SK-N-SH (cell line): ENCODE results near the gene AMDHD1. TPM values are rescaled to one million over a fixed set of nuclear protein-coding genes. Genes with fewer than 3 reads are reported as not detected.

ENCODE experiments used
- CTCF ChIA-PET: fragments of 300-600, 350-600 bp; formaldehyde crosslinking; extraction: SDS; loops from one replicate; lab custom pipeline; 2021; lab: Yijun Ruan, JAX
- POLR2A ChIA-PET: fragments of 350-600 bp; sonication (Branson Sonifier 250); formaldehyde crosslinking; extraction: SDS; loops from one replicate; lab custom pipeline; 2020; ENCODE audit warnings: antibody characterized with exemption, inconsistent platforms; lab: Yijun Ruan, JAX
- DNase-seq: peaks from one replicate; pipeline ENCODE4 v3.0.0; 2012
- H2AFZ ChIP-seq: fragments of 200-600 bp; sonication (generic); 2 replicates; pipeline ENCODE4 v1.8.1; 2016; ENCODE audit warnings: antibody characterized with exemption, mild to moderate bottlenecking, low read depth
- H3F3A ChIP-seq: fragments of 200-600 bp; sonication (generic); replicated peaks from 2 replicates; pipeline ENCODE3; 2016; ENCODE audit warnings: antibody characterized with exemption, mild to moderate bottlenecking; ENCODE audit not compliant: insufficient read depth
- H3K27ac ChIP-seq, 2 experiments: fragments of 200-500 bp in 1 of 2; fragments of 200-600 bp in 1 of 2; sonication (Bioruptor generic) in 1 of 2; sonication (generic), shearing (Covaris generic) in 1 of 2; 2 replicates each; pipeline versions ENCODE4 v1.5.1 to v1.6.1; 2014 to 2016; ENCODE audit warnings: low read depth in 2 of 2, inconsistent platforms in 1 of 2, low read length in 1 of 2, mild to moderate bottlenecking in 1 of 2, mixed read lengths in 1 of 2
- H3K27me3 ChIP-seq: fragments of 200-600 bp; sonication (generic), shearing (Covaris generic); 2 replicates; pipeline ENCODE4 v1.6.1; 2016; ENCODE audit warnings: mixed run types; ENCODE audit not compliant: insufficient read depth
- H3K36me3 ChIP-seq, 2 experiments: fragments of 200-500 bp in 1 of 2; fragments of 200-600 bp in 1 of 2; sonication (Bioruptor generic) in 1 of 2; sonication (generic) in 1 of 2; replicated peaks in 1 of 2; 2 replicates each; pipeline versions ENCODE3 to v1.5.1; 2014 to 2016; ENCODE audit warnings: low read length in 1 of 2, mild to moderate bottlenecking in 1 of 2; ENCODE audit not compliant: insufficient read depth in 2 of 2, control insufficient read depth in 1 of 2
- H3K4me1 ChIP-seq, 2 experiments: fragments of 200-500 bp in 1 of 2; fragments of 200-600 bp in 1 of 2; sonication (Bioruptor generic) in 1 of 2; sonication (generic), shearing (Covaris generic) in 1 of 2; 2 replicates each; pipeline versions ENCODE4 v1.5.1 to v1.6.1; 2014 to 2016; ENCODE audit warnings: low read depth in 1 of 2, low read length in 1 of 2, mixed run types in 1 of 2; ENCODE audit not compliant: insufficient read depth in 2 of 2, control insufficient read depth in 1 of 2
- H3K4me2 ChIP-seq: fragments of 200-600 bp; sonication (generic), shearing (Covaris generic); 2 replicates; pipeline ENCODE4 v1.6.1; 2017; ENCODE audit warnings: mixed run types
- H3K4me3 ChIP-seq, 2 experiments: fragments of 200-500 bp in 1 of 2; fragments of 200-600 bp in 1 of 2; sonication (Bioruptor generic) in 1 of 2; sonication (generic), shearing (Covaris generic) in 1 of 2; 2 replicates each; pipeline versions ENCODE4 v1.5.1 to v1.8.1; 2014 to 2016; ENCODE audit warnings: low read depth in 2 of 2, inconsistent platforms in 1 of 2, low read length in 1 of 2, mild to moderate bottlenecking in 1 of 2, mixed read lengths in 1 of 2, moderate library complexity in 1 of 2
- H3K79me2 ChIP-seq: fragments of 200-600 bp; sonication (generic); 2 replicates; pipeline ENCODE4 v1.8.1; 2017; ENCODE audit warnings: mild to moderate bottlenecking; ENCODE audit not compliant: insufficient read depth
- H3K9ac ChIP-seq: fragments of 200-600 bp; sonication (generic); 2 replicates; pipeline ENCODE4 v1.6.1; 2017; ENCODE audit warnings: mixed run types
- H3K9me2 ChIP-seq: fragments of 200-600 bp; sonication (generic); 2 replicates; pipeline ENCODE4 v1.6.1; 2017; ENCODE audit warnings: mixed run types
- H3K9me3 ChIP-seq: fragments of 200-600 bp; sonication (generic); 2 replicates; pipeline ENCODE4 v1.6.1; 2017; ENCODE audit warnings: mixed run types, mild to moderate bottlenecking, moderate library complexity
- H4K20me1 ChIP-seq: fragments of 200-600 bp; sonication (generic); 2 replicates; pipeline ENCODE4 v1.6.1; 2017; ENCODE audit warnings: mild to moderate bottlenecking, mixed run types; ENCODE audit not compliant: insufficient read depth
- CHD2 ChIP-seq: fragments of 150-350 bp; IDR thresholded peaks from 2 replicates; pipeline ENCODE4 v1.6.1; 2018; ENCODE audit warnings: low read length; ENCODE audit not compliant: partially characterized antibody
- CTCF ChIP-seq: fragments of 200-600 bp; sonication (generic); IDR thresholded peaks from 2 replicates; pipeline ENCODE4 v1.6.1; 2017; ENCODE audit warnings: antibody characterized with exemption, mild to moderate bottlenecking, moderate library complexity
- GABPA ChIP-seq: IDR thresholded peaks from 2 replicates; pipeline ENCODE4 v1.4.0; 2012; ENCODE audit warnings: low read depth, mild to moderate bottlenecking
- GATA2 ChIP-seq: sonication (generic); formaldehyde crosslinking; IDR thresholded peaks from 2 replicates; pipeline ENCODE4 v1.5.0; 2020; ENCODE audit warnings: mild to moderate bottlenecking, missing genetic modification reagents
- IRF3 ChIP-seq: fragments of 150-350 bp; IDR thresholded peaks from 2 replicates; pipeline ENCODE4 v1.6.1; 2016; ENCODE audit warnings: mild to moderate bottlenecking, low read depth, low read length
- MEF2A ChIP-seq: IDR thresholded peaks from 2 replicates; pipeline ENCODE4 v1.4.0; 2012; ENCODE audit warnings: low read depth, borderline replicate concordance
- MXI1 ChIP-seq: IDR thresholded peaks from 2 replicates; pipeline ENCODE4 v1.6.1; 2012; ENCODE audit warnings: mild to moderate bottlenecking, low read depth, low read length, improper control_type of control experiment
- NFIC ChIP-seq: IDR thresholded peaks from 2 replicates; pipeline ENCODE4 v1.4.0; 2012; ENCODE audit warnings: borderline replicate concordance
- PBX3 ChIP-seq: IDR thresholded peaks from 2 replicates; pipeline ENCODE4; 2012
- POLR2AphosphoS5 ChIP-seq: IDR thresholded peaks from 2 replicates; pipeline ENCODE4 v1.6.1; 2012; ENCODE audit warnings: low read depth, low read length
- RAD21 ChIP-seq: IDR thresholded peaks from 2 replicates; pipeline ENCODE4 v1.6.1; 2012; ENCODE audit warnings: mild to moderate bottlenecking, low read length
- RCOR1 ChIP-seq: fragments of 150-350 bp; IDR thresholded peaks from 2 replicates; pipeline ENCODE4 v1.6.1; 2017; ENCODE audit warnings: antibody characterized with exemption, low read length
- RFX5 ChIP-seq: IDR thresholded peaks from 2 replicates; pipeline ENCODE4 v1.6.1; 2012; ENCODE audit warnings: mild to moderate bottlenecking, improper control_type of control experiment, low read length
- SIN3A ChIP-seq: IDR thresholded peaks from 2 replicates; pipeline ENCODE4 v1.6.1; 2012; ENCODE audit warnings: low read depth, mild to moderate bottlenecking, low read length, moderate library complexity, borderline replicate concordance
- TAF1 ChIP-seq: IDR thresholded peaks from 2 replicates; pipeline ENCODE4 v1.6.1; 2012; ENCODE audit warnings: low read depth, mild to moderate bottlenecking, low read length, moderate library complexity, borderline replicate concordance
- USF1 ChIP-seq: IDR thresholded peaks from 2 replicates; pipeline ENCODE4 v1.4.0; 2012; ENCODE audit warnings: low read depth, borderline replicate concordance
- USF2 ChIP-seq: fragments of 150-350 bp; IDR thresholded peaks from 2 replicates; pipeline ENCODE4 v1.6.1; 2017; ENCODE audit warnings: antibody characterized with exemption, low read length, low read depth, borderline replicate concordance
- WGBS: methylation state at CpG from one replicate; pipeline ENCODE4 v1.1.6; 2017; ENCODE audit warnings: low lambda C conversion rate; 5-methylcytosine and 5-hydroxymethylcytosine counted together
- polyA plus RNA-seq, 3 experiments: library from polyadenylated mRNA; depleted of rRNA; stranded (reverse); fragments of >200 nt; gene quantifications; 2 replicates each; pipeline ENCODE4 v1.2.3, GENCODE V29; 2012

The AMDHD1 gene
- polyA plus RNA-seq, 1 of the 3 experiments (the other 2 are of a cell fraction): 0.07 TPM

- no peak overlapping the region for H3K27ac ChIP-seq
- no peak overlapping the region for H3K4me3 ChIP-seq
- no peaks in the 10 kb centered on the region for H3K9me3 ChIP-seq
- peaks cover 16% of the 10 kb centered on the region in 2 experiments for H3K36me3 ChIP-seq
- 91% methylated on average over 5 of the region's 5 CpGs for WGBS
- no peak overlapping the region for H3K9ac ChIP-seq
- no peak for DNase-seq
- H3K27me3 ChIP-seq: no peaks in the 10 kb centered on the region
- H3K9me2 ChIP-seq: no peaks in the 10 kb centered on the region
- no peaks in the 10 kb centered on the region for H4K20me1 ChIP-seq
- H3K79me2 ChIP-seq: no peaks in the 10 kb centered on the region
- H2AFZ ChIP-seq: no peak overlapping the region
- TF ChIP-seq MEF2A (no peak), CTCF (no peak), SIN3A (no peak), USF1 (no peak), MXI1 (no peak), GABPA (no peak), USF2 (no peak), RFX5 (no peak), RCOR1 (no peak), PBX3 (no peak), GATA2 (no peak), CHD2 (no peak), IRF3 (no peak), POLR2AphosphoS5 (no peak), NFIC (no peak), TAF1 (no peak), RAD21 (no peak)
- no peaks in the 10 kb centered on the region for H3F3A ChIP-seq
- no peaks in the 10 kb centered on the region for H3K4me1 ChIP-seq
- ChIA-PET POLR2A (interaction anchor here (1.4 kb wide), 1 partner anchor 55 kb away, joined by 5 read pairs; the partner anchor contains the start of genes AMDHD1 and CCDC38), CTCF (interaction anchor here (0.6 to 8.6 kb wide), 47 partner anchors 8 to 711 kb away, joined by 3 to 154 read pairs (median 5); partner anchors contain the start of genes AMDHD1, CCDC38 and LTA4H)
- no peak overlapping the region for H3K4me2 ChIP-seq
Measured at GRCh38 chr12:95997911-95998510, 54.9 kb downstream of the AMDHD1 start.
